Measurements from ENCODE around the gene C1GALT1C1L. TPM values are rescaled to one million over a fixed set of nuclear protein-coding genes. Genes with fewer than 3 reads are reported as not detected.

C1GALT1C1L gene
- total RNA-seq, result 0.09 and 1.4 TPM in 2 replicates

GRCh38 chr2:43676322-43677050 lies at the start of gene C1GALT1C1L:
Gene C1GALT1C1L (minus strand): TSS chr2:43676429. CDS start chr2:43676322, 107 bp downstream.

GRCh38 chr2:43637030-43637803 lies 39.0 kb downstream of the C1GALT1C1L start, which contains the start of gene PLEKHH2:
Gene PLEKHH2 (plus strand): TSS chr2:43637260. CDS start chr2:43644674, 7,414 bp downstream.

Other genes starting within 250 kb of the C1GALT1C1L start
- gene THADA, start 80.4 kb downstream of the C1GALT1C1L start, total RNA-seq, result 8.1 and 12.9 TPM in 2 replicates
- 1.8 and 3.8 TPM in 2 replicates for gene PLEKHH2, start 39.2 kb downstream of the C1GALT1C1L start, total RNA-seq
- 14.1 and 18.7 TPM in 2 replicates for gene DYNC2LI1, start 97.6 kb upstream of the C1GALT1C1L start, total RNA-seq
- gene ABCG5, start 162.4 kb upstream of the C1GALT1C1L start, total RNA-seq, result 0.17 TPM in 1 of 2 replicates, not detected in the other
- gene ABCG8, start 162.5 kb upstream of the C1GALT1C1L start, total RNA-seq, result not detected in 2 replicates